HG03095 (cell line): ENCODE data around the gene RBM39.
"Not testable (repeated sequence)": the region's sequence is repeated elsewhere in the genome, so short reads cannot be mapped to it uniquely, and the experiment has no call there.

Source experiments
- ATAC-seq: cut with Tn5 transposase; IDR thresholded peaks from one replicate; pipeline ENCODE4 v1.9.1; 2021; ENCODE audit warnings: moderate library complexity; ENCODE audit not compliant: unreplicated experiment

RBM39 gene

DNA sequence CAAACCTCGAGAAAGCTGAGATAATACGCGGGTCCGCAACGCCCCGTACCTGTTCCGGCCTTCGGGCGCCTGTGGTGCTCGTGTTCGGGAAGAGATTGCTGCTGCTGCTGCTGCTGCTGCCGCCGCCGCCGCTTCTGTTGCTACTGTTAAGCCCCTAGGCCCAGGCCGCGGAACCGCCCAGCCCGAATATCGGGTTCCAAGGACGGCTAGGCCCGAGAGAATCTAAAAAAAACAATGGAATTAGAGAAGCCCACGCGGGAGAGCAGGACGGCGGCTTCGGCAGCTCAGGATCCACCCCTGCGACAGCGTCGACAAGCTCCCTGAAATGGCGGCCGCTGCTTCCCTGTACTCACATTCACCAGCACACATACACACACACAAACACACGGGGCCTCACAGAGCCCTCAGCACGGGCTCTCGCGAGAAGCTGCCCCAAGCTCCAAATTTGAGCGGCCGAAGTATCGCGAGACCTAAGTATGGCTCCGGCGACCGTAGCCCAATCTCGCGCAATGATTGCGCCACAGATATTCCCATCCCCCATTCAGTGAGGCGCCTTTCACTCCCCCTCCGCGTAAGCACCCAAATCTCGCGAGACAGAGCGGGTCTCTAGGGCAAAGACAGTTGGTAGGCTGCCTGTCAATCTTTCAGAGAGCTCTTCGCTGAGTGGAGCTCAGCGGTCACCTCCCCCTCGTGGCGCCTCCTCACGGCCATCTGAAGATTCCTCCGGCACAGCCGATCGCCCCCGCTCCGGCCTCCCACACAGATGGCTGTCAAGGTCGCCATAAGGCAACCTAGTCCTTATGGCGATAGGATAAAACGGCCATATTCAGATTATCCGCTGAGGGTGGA is at the start of gene RBM39:
Gene RBM39 (minus strand): TSS at position 369 of the 849 bp plus-strand sequence. CDS start 1,386 bp downstream, outside the sequence.
- peak; percentile 79 for ATAC-seq

GRCh38 chr20:35791821-35792220 is 49.8 kb upstream of the RBM39 start:
- no peak for ATAC-seq

DNA sequence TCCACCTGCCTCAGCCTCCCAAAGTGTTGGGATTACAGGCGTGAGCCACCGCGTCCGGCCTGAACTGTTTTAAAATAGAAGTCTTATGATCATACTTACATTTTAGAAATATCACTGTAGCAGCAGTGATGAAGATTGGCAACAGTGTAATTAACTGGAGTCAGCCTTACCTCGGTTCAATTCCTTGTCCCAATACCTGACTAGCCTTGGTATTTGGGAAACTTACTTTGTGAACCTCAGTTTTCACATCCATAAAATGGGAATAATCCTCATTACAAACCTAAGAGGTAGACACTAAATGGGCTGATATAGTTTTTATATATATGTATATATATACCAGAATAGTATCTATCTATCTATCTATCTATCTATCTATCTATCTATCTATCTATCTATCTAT is 49.0 kb upstream of the RBM39 start:
- no peak for ATAC-seq

DNA sequence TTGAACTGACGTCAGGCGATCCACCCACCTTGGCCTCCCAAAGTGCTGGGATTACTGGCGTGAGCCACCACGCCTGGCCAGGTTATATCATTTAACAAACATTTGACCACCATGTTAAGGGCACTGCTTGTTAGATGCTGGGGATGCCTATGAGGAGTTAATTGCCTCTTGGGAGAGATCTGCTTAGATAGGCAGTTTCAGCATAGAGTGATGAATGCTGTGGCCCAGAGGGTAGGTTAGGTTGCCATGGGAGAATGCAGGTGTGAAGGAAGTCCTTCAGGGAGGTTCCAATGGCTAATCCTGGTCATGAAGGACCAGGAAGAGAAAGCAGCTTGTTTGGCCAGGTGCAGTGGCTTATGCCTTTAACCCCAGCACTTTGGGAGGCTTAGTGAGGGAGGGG is 46.7 kb upstream of the RBM39 start:
- no peak for ATAC-seq

DNA sequence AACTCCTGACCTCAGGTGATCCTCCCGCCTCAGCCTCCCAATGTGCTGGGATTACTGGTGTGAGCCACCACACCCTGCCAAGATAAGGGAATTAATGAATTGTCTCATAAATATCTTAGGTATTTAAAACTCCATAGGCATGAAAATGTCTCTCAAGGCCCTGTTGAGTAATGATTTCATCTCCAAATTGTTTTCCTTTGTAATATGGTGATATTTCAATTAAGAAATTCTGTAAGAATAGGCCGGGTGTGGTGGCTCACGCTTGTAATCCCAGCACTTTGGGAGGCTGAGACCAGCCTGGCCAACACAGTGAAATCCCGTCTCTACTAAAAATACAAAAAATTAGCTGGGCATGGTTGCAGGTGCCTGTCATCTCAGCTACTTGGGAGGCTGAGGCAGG is 43.5 kb upstream of the RBM39 start:
- not testable (repeated sequence) for ATAC-seq

DNA sequence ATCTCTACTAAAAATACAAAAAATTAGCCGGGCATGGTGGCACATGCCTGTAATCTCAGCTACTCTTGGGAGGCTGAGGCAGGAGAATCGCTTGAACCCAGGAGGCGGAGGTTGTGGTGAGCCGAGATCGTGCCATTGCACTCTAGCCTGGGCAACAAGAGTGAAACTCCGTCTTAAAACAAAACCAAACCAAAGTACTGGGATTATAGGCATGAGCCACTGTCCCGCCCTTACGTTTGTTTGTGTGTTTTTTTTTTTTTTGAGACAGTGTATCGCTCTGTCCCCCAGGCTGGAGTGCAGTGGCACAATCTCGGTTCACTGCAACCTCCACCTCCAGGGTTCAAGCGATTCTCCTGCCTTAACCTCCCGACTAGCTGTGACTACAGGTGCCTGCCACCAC is 41.8 kb upstream of the RBM39 start:
- ATAC-seq: not testable (repeated sequence)

DNA sequence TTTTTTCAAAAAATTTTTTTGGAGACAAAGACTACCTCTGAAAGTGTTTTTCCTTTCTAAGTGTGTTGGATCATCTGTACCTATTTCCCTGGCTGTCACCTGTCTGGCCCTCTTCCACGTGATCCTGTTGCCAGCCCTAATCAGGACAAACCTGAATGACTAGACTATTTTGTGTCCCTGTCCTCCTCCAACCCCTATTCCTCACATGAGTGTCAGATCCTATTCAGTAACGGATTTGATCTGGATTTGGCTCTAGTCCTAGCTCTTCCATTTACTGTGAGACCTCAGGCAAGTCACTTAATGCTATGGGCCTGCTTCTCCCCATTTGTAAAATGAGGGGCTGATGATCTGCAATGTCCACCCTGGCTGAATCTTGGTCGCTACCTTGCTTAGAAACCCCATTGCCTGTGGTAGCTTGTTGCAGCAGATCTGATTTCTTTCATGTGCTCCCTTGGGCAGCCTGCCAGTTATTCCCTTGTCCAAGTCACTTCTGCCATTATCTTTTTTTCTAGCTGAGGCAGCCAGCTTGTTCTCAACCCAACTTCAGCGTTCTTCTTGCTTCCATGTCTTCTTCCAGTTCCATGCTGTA is 34.5 kb upstream of the RBM39 start:
- no peak for ATAC-seq

- ATAC-seq: no peak
Measured at GRCh38 chr20:35774391-35774790, 32.3 kb upstream of the RBM39 start.

GRCh38 chr20:35773154-35773751 is 31.2 kb upstream of the RBM39 start:
- ATAC-seq: no peak

GRCh38 chr20:35772563-35773058 is 30.6 kb upstream of the RBM39 start:
- no peak for ATAC-seq

DNA sequence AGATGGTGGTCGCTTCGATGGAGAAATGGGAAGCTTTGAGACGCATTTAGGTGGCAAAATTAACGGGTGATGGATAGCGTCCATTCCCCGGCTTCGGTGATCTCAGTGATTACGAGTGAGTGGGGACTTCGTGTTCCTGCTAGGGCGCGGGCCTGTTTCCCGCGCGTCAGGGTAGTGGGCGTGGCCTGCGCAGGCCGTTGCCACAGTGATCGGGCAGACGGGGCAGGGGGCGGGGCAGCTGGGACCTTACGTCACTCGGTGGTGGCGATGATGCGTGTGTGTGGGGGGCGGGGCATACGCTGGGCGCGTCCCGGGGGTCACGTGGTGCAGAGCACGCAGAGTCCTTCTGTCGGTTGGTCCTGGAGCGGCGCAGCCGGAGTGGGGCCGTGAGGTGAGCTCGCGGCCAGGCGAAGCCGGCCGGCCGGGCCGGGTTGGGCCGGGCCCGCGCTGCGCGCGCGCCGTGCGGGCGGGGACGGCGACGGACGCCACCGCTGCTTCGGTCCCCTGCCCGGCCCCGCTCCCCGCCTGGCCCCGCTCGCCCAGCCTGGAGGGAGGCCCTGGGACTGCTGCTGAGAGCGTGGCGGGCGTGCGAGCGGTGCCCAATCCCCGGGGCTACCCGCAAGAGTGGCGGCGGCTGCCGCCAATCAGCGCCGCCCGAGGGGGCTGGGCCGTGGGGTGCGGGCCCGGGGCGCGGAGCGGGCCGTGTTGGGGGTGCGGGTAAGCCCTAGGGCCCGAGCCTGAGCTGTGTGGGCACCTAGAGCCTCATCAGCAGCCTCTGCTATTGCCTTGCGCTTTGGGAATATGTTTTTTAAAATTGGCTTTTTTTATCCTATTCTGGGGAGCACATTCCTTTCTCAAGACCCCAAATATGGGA is 29.9 kb upstream of the RBM39 start, which contains the start of gene PHF20:
Gene PHF20 (plus strand): TSS at position 327 of the 874 bp plus-strand sequence. CDS start 29,508 bp downstream, outside the sequence.
- ATAC-seq: peak; percentile 78

DNA sequence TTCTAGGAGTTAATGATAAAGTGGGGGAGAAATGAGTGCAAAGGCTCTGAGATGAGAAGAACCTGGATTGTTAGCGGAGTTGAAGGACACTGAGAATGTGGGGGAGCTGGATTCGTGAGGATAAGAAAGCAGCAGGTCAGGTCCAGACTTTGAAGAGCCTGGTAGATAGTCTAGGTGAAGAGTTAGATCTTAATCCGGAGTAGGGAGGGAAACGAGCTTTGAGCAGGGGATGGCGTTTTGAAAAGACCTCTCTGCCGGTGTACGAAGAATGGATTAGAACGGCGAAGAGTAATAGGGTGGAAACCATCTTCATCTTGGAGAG is 29.3 kb upstream of the RBM39 start:
- ATAC-seq: no peak

- no peak for ATAC-seq
Measured at GRCh38 chr20:35768731-35769664, 26.9 kb upstream of the RBM39 start.

- ATAC-seq: peak; percentile 59
Measured at GRCh38 chr20:35767683-35768481, 25.8 kb upstream of the RBM39 start.

- no peak for ATAC-seq
Measured at GRCh38 chr20:35766843-35767242, 24.8 kb upstream of the RBM39 start.

DNA sequence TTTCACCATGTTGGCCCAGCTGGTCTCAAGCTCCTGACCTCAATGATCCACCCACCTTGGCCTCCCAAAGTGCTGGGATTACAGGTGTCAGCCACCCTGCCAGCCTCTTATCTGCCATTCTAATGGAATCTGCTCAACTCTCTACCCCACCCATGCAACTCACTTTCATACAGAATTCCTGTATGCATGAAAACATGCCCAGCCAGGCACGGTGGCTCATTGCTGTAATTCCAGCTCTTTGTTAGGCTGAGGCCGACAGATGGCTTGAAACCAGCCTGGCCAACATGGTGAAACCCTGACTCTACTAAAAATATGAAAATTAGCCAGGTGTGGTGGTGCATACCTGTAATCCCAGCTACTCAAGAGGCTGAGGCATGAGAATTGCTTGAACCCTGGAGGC is 22.9 kb upstream of the RBM39 start:
- not testable (repeated sequence) for ATAC-seq

- no peak for ATAC-seq
Measured at GRCh38 chr20:35762461-35762860, 20.4 kb upstream of the RBM39 start.

DNA sequence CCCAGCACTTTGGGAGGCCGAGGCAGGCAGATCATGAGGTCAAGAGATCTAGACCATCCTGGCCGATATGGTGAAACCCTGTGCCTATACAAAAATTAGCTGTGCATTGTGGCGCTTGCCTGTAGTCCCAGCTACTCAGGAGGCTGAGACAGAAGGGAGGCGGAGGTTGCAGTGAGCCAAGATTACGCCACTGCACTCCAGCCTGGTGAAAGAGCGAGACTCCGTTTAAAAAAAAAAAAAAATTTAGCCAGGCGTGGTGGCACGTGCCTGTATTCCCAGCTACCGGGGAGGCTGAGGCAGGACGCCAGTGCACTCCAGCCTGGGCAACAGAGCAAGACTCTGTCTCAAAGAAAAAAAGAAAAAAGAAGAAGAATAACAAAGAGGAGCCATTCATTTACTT is 19.5 kb upstream of the RBM39 start:
- not testable (repeated sequence) for ATAC-seq

- ATAC-seq: no peak
Measured at GRCh38 chr20:35757098-35757705, 15.1 kb upstream of the RBM39 start.
